HAP-1 (cell line): ENCODE measurements around the gene ERBIN.

Source experiments
- DNase-seq, 2 experiments: peaks; one replicate each; pipeline ENCODE4 v3.0.0-alpha.2; 2016 to 2020; ENCODE audit warnings: low spot score in 2 of 2
- H3K27me3 ChIP-seq: fragments of 250-450 bp; sonication (Bioruptor Pico); 2 replicates; pipeline ENCODE4 v1.5.1; 2020; ENCODE audit warnings: low read depth, mild to moderate bottlenecking, moderate library complexity
- H3K36me3 ChIP-seq: fragments of 250-450 bp; sonication (Bioruptor Pico); replicated peaks from 2 replicates; pipeline ENCODE4 v1.5.1; 2020; ENCODE audit warnings: mild to moderate bottlenecking
- H3K4me1 ChIP-seq: fragments of 250-450 bp; sonication (Bioruptor Pico); 2 replicates; pipeline ENCODE4 v1.5.1; 2020; ENCODE audit warnings: mild to moderate bottlenecking
- H3K4me3 ChIP-seq: fragments of 250-450 bp; sonication (Bioruptor Pico); 2 replicates; pipeline ENCODE4 v1.5.1; 2020; ENCODE audit warnings: mild to moderate bottlenecking, moderate library complexity
- H3K9me3 ChIP-seq: fragments of 250-450 bp; sonication (Bioruptor Pico); 2 replicates; pipeline ENCODE4 v1.5.1; 2020; ENCODE audit warnings: mild to moderate bottlenecking, moderate library complexity
- in situ Hi-C: fragments of 300-500 bp; cut with MboI; formaldehyde crosslinking; loops from 3 replicates; pipeline ENCODE4 v1.14.3; 2020; ENCODE audit warnings: low sequenced_read_pairs, inconsistent platforms, mixed read lengths

Gene ERBIN

GRCh38 chr5:65984098-65984885 lies 57.9 kb downstream of the ERBIN start:
- H3K27me3 ChIP-seq, result no peaks in the 10 kb centered on the region
- H3K4me1 ChIP-seq, result peaks cover 18% of the 10 kb centered on the region
- DNase-seq, result no peak
- H3K4me3 ChIP-seq, result no peak overlapping the region
- H3K9me3 ChIP-seq, result no peaks in the 10 kb centered on the region
- no peaks in the 10 kb centered on the region for H3K36me3 ChIP-seq
- in situ Hi-C loops, result no loop called here

- DNase-seq, result no peak
- Histone ChIP-seq H3K4me1 (peaks cover 18% of the 10 kb centered on the region), H3K4me3 (no peak overlapping the region), H3K27me3 (no peaks in the 10 kb centered on the region), H3K36me3 (no peaks in the 10 kb centered on the region), H3K9me3 (no peaks in the 10 kb centered on the region)
- in situ Hi-C loops, result no loop called here
Measured at GRCh38 chr5:65986050-65986451, 59.7 kb downstream of the ERBIN start.

- Histone ChIP-seq H3K36me3 (no peaks in the 10 kb centered on the region), H3K9me3 (no peaks in the 10 kb centered on the region), H3K4me3 (no peak overlapping the region), H3K4me1 (peaks cover 12% of the 10 kb centered on the region), H3K27me3 (no peaks in the 10 kb centered on the region)
- in situ Hi-C loops, result no loop called here
- no peak for DNase-seq
Measured at GRCh38 chr5:65986796-65987195, 60.4 kb downstream of the ERBIN start.

- Histone ChIP-seq H3K9me3 (no peaks in the 10 kb centered on the region), H3K27me3 (no peaks in the 10 kb centered on the region), H3K36me3 (no peaks in the 10 kb centered on the region), H3K4me1 (peaks cover 10% of the 10 kb centered on the region), H3K4me3 (no peak overlapping the region)
- in situ Hi-C loops, result no loop called here
- no peak for DNase-seq
Measured at GRCh38 chr5:65987982-65988381, 61.6 kb downstream of the ERBIN start.

GRCh38 chr5:65989158-65989557 lies 62.8 kb downstream of the ERBIN start:
- no peaks in the 10 kb centered on the region for H3K27me3 ChIP-seq
- in situ Hi-C loops, result no loop called here
- H3K4me3 ChIP-seq, result no peak overlapping the region
- H3K9me3 ChIP-seq, result no peaks in the 10 kb centered on the region
- H3K36me3 ChIP-seq, result no peaks in the 10 kb centered on the region
- peaks cover 10% of the 10 kb centered on the region for H3K4me1 ChIP-seq
- no peak for DNase-seq

GRCh38 chr5:65992630-65993029 lies 66.3 kb downstream of the ERBIN start:
- in situ Hi-C loops, result no loop called here
- peak in 1 of 2 experiments; percentile 40 for DNase-seq
- no peaks in the 10 kb centered on the region; the same call in 1 of the 2 replicates for H3K36me3 ChIP-seq
- H3K4me1 ChIP-seq, result peaks cover 10% of the 10 kb centered on the region
- H3K27me3 ChIP-seq, result no peaks in the 10 kb centered on the region
- H3K4me3 ChIP-seq, result no peak overlapping the region
- H3K9me3 ChIP-seq, result no peaks in the 10 kb centered on the region

- no peak for DNase-seq
- peaks cover 14% of the 10 kb centered on the region for H3K4me1 ChIP-seq
- H3K9me3 ChIP-seq, result no peaks in the 10 kb centered on the region
- H3K27me3 ChIP-seq, result no peaks in the 10 kb centered on the region
- H3K36me3 ChIP-seq, result no peaks in the 10 kb centered on the region; the same call in 1 of the 2 replicates
- in situ Hi-C loops, result no loop called here
- no peak overlapping the region for H3K4me3 ChIP-seq
Measured at GRCh38 chr5:65994117-65994786, 67.9 kb downstream of the ERBIN start.

- H3K4me1 ChIP-seq, result peaks cover 7% of the 10 kb centered on the region
- peaks cover 3% of the 10 kb centered on the region; the same call in 1 of the 2 replicates for H3K36me3 ChIP-seq
- peak; percentile 42 to 66 for DNase-seq
- H3K9me3 ChIP-seq, result no peaks in the 10 kb centered on the region
- no peak overlapping the region for H3K4me3 ChIP-seq
- no peaks in the 10 kb centered on the region for H3K27me3 ChIP-seq
- in situ Hi-C loops, result no loop called here
Measured at GRCh38 chr5:65999061-65999723, 72.8 kb downstream of the ERBIN start.

- in situ Hi-C loops, result no loop called here
- H3K36me3 ChIP-seq, result 0 out of 2 replicates have a peak, but pooled peaks cover 3% of the 10 kb centered on the region
- no peaks in the 10 kb centered on the region for H3K27me3 ChIP-seq
- H3K9me3 ChIP-seq, result no peaks in the 10 kb centered on the region
- no peak overlapping the region for H3K4me3 ChIP-seq
- peaks cover 7% of the 10 kb centered on the region for H3K4me1 ChIP-seq
- no peak for DNase-seq
Measured at GRCh38 chr5:66001952-66002351, 75.6 kb downstream of the ERBIN start.

GRCh38 chr5:66002415-66002814 lies 76.0 kb downstream of the ERBIN start:
- Histone ChIP-seq H3K9me3 (no peaks in the 10 kb centered on the region), H3K27me3 (no peaks in the 10 kb centered on the region), H3K4me3 (no peak overlapping the region), H3K36me3 (0 out of 2 replicates have a peak, but pooled peaks cover 3% of the 10 kb centered on the region), H3K4me1 (peaks cover 7% of the 10 kb centered on the region)
- DNase-seq, result no peak
- in situ Hi-C loops, result no loop called here

- Histone ChIP-seq H3K4me3 (no peak overlapping the region), H3K36me3 (0 out of 2 replicates have a peak, but pooled peaks cover 3% of the 10 kb centered on the region), H3K27me3 (no peaks in the 10 kb centered on the region), H3K4me1 (peaks cover 5% of the 10 kb centered on the region), H3K9me3 (no peaks in the 10 kb centered on the region)
- in situ Hi-C loops, result no loop called here
- DNase-seq, result no peak
Measured at GRCh38 chr5:66004216-66004615, 77.8 kb downstream of the ERBIN start.

GRCh38 chr5:66009277-66009676 lies 82.9 kb downstream of the ERBIN start:
- Histone ChIP-seq H3K4me1 (no peaks in the 10 kb centered on the region; the same call in 1 of the 2 replicates), H3K27me3 (no peaks in the 10 kb centered on the region), H3K9me3 (no peaks in the 10 kb centered on the region), H3K36me3 (no peaks in the 10 kb centered on the region; the same call in 1 of the 2 replicates), H3K4me3 (no peak overlapping the region)
- in situ Hi-C loops, result no loop called here
- no peak for DNase-seq

GRCh38 chr5:66010476-66010875 lies 84.1 kb downstream of the ERBIN start:
- no peaks in the 10 kb centered on the region; the same call in 1 of the 2 replicates for H3K36me3 ChIP-seq
- no peaks in the 10 kb centered on the region for H3K9me3 ChIP-seq
- H3K27me3 ChIP-seq, result no peaks in the 10 kb centered on the region
- DNase-seq, result no peak
- H3K4me1 ChIP-seq, result no peaks in the 10 kb centered on the region; the same call in 1 of the 2 replicates
- in situ Hi-C loops, result no loop called here
- no peak overlapping the region for H3K4me3 ChIP-seq

- no peaks in the 10 kb centered on the region; the same call in 1 of the 2 replicates for H3K36me3 ChIP-seq
- H3K4me3 ChIP-seq, result no peak overlapping the region
- no peaks in the 10 kb centered on the region for H3K9me3 ChIP-seq
- H3K4me1 ChIP-seq, result no peaks in the 10 kb centered on the region; the same call in 1 of the 2 replicates
- in situ Hi-C loops, result no loop called here
- DNase-seq, result no peak
- H3K27me3 ChIP-seq, result no peaks in the 10 kb centered on the region
Measured at GRCh38 chr5:66012271-66012670, 85.9 kb downstream of the ERBIN start.
